Fibroblast of lung (primary cell): Measurements from ENCODE around the gene RENBP. TPM values are rescaled to one million over a fixed set of nuclear protein-coding genes. Genes with fewer than 3 reads are reported as not detected.

Experiments used
- DNase-seq, 2 donors: peaks; one replicate each; pipeline versions ENCODE4 v3.0.0 to v3.0.0-alpha.2; 2010; ENCODE audit warnings: low read depth in 2 of 2
- H2AFZ ChIP-seq: 2 replicates; pipeline ENCODE4 v1.5.1; 2012; ENCODE audit warnings: low read length, control low read depth, inconsistent platforms
- H3K27ac ChIP-seq: 2 replicates; pipeline ENCODE4 v1.5.1; 2011; ENCODE audit warnings: low read length, control low read depth; ENCODE audit not compliant: insufficient read depth
- H3K27me3 ChIP-seq: 2 replicates; pipeline ENCODE4 v1.5.1; 2011; ENCODE audit warnings: mild to moderate bottlenecking, low read length; ENCODE audit not compliant: control insufficient read depth, insufficient read depth
- H3K36me3 ChIP-seq: 2 replicates; pipeline ENCODE4 v1.5.1; 2011; ENCODE audit warnings: low read length; ENCODE audit not compliant: control insufficient read depth, insufficient read depth
- H3K4me1 ChIP-seq: 2 replicates; pipeline ENCODE4 v1.5.1; 2011; ENCODE audit warnings: low read length; ENCODE audit not compliant: control insufficient read depth, insufficient read depth; ENCODE audit errors: extremely low read depth
- H3K4me2 ChIP-seq: 2 replicates; pipeline ENCODE4 v1.5.1; 2011; ENCODE audit warnings: low read length, control low read depth; ENCODE audit not compliant: insufficient read depth; ENCODE audit errors: extremely low read depth
- H3K4me3 ChIP-seq, 4 experiments: fragments of 200-600 bp in 1 of 4; sonication (generic) in 1 of 4; replicated peaks in 1 of 4; 2 replicates each; pipeline ENCODE4 v1.5.1; 2011 to 2016; ENCODE audit warnings: low read length in 4 of 4, low read depth in 3 of 4, mild to moderate bottlenecking in 3 of 4, control low read depth in 2 of 4, inconsistent platforms in 1 of 4, mixed read lengths in 1 of 4; ENCODE audit not compliant: insufficient read depth in 1 of 4; ENCODE audit errors: control extremely low read depth in 1 of 4
- H3K79me2 ChIP-seq: 2 replicates; pipeline ENCODE4 v1.5.1; 2012; ENCODE audit warnings: mild to moderate bottlenecking, low read length, inconsistent platforms; ENCODE audit not compliant: control insufficient read depth, insufficient read depth
- H3K9ac ChIP-seq: 2 replicates; pipeline ENCODE4 v1.5.1; 2011; ENCODE audit warnings: mild to moderate bottlenecking, low read length, control low read depth; ENCODE audit not compliant: insufficient read depth
- H3K9me3 ChIP-seq: 2 replicates; pipeline ENCODE4 v1.5.1; 2012; ENCODE audit warnings: low read depth, low read length; ENCODE audit not compliant: control insufficient read depth, insufficient read depth
- H4K20me1 ChIP-seq: 2 replicates; pipeline ENCODE4 v1.5.1; 2011; ENCODE audit warnings: low read length; ENCODE audit not compliant: control insufficient read depth, insufficient read depth; ENCODE audit errors: extremely low read depth
- CTCF ChIP-seq, 2 donors: IDR thresholded peaks in 1 of 2; conservative IDR thresholded peaks in 1 of 2; 1 replicate in 1 of 2; 2 replicates in 1 of 2; pipeline ENCODE4 v1.5.1; 2011 to 2012; ENCODE audit warnings: low read length in 2 of 2, control low read depth in 1 of 2, inconsistent platforms in 1 of 2, low read depth in 1 of 2, mild to moderate bottlenecking in 1 of 2
- EZH2 ChIP-seq: IDR thresholded peaks from 2 replicates; pipeline ENCODE4 v1.5.1; 2012; ENCODE audit warnings: low read length, control low read depth, mild to moderate bottlenecking; ENCODE audit errors: missing control alignments
- polyA plus RNA-seq, 2 donors: library from polyadenylated mRNA; depleted of rRNA in 1 of 2; stranded (reverse) in 1 of 2; unstranded in 1 of 2; fragments of >200 nt; gene quantifications; 2 replicates each; pipeline ENCODE4 v1.2.1, GENCODE V29; 2011 to 2012; ENCODE audit warnings: missing spikeins in 1 of 2
- total RNA-seq: library from RNA; depleted of rRNA; stranded (reverse); fragments of >200 nt; gene quantifications from 2 replicates; pipeline ENCODE4 v1.2.1, GENCODE V29; 2014

The RENBP gene
- total and polyA plus RNA-seq, 2 donors (not counting 1 experiment from before 2014, with no cell fraction given), result 0.92 to 8.8 TPM

- no peak overlapping the region for H2AFZ ChIP-seq
- no peaks in the 10 kb centered on the region for H3K27me3 ChIP-seq
- H4K20me1 ChIP-seq, result no peaks in the 10 kb centered on the region
- H3K9ac ChIP-seq, result peak overlapping the region; percentile 83
- peak; percentile 97 to 98 for DNase-seq
- peaks cover 4% of the 10 kb centered on the region for H3K79me2 ChIP-seq
- peaks cover 10% of the 10 kb centered on the region for H3K36me3 ChIP-seq
- no peak for TF ChIP-seq EZH2
- TF ChIP-seq CTCF (conservative IDR thresholded peaks at IDR 0.05 in 1 of 2, IDR thresholded peaks at IDR 0.05 in 1 of 2; ENCODE audit: low read depth in 1 of 2, low read length in 2 of 2), result peak in 1 of 2 donors; percentile 6
- no peaks in the 10 kb centered on the region for H3K9me3 ChIP-seq
- H3K4me3 ChIP-seq, result peak overlapping the region; percentile 47 to 67 (median 56)
- peak overlapping the region; percentile 92 for H3K4me2 ChIP-seq
- H3K4me1 ChIP-seq, result peaks cover 5% of the 10 kb centered on the region
- H3K27ac ChIP-seq, result peak overlapping the region; percentile 88
Measured at GRCh38 chrX:153927922-153928760, 16.3 kb downstream of the RENBP start.

- Histone ChIP-seq H3K27me3 (no peaks in the 10 kb centered on the region), H2AFZ (no peak overlapping the region), H3K4me3 (peak overlapping the region; percentile 47 to 67 (median 56)), H3K4me2 (peak overlapping the region; percentile 92), H3K4me1 (peaks cover 7% of the 10 kb centered on the region), H3K36me3 (peaks cover 10% of the 10 kb centered on the region), H3K79me2 (no peaks in the 10 kb centered on the region), H4K20me1 (no peaks in the 10 kb centered on the region), H3K9me3 (no peaks in the 10 kb centered on the region), H3K27ac (peak overlapping the region; percentile 88), H3K9ac (peak overlapping the region; percentile 83)
- DNase-seq, result no peak
- TF ChIP-seq EZH2, result no peak
- TF ChIP-seq CTCF (conservative IDR thresholded peaks at IDR 0.05 in 1 of 2, IDR thresholded peaks at IDR 0.05 in 1 of 2; ENCODE audit: low read depth in 1 of 2, low read length in 2 of 2), result no peak
Measured at GRCh38 chrX:153927672-153927921, 16.8 kb downstream of the RENBP start.

GRCh38 chrX:153926858-153927671 is 17.4 kb downstream of the RENBP start:
- peak overlapping the region; percentile 47 to 67 (median 56) for H3K4me3 ChIP-seq
- H2AFZ ChIP-seq, result no peak overlapping the region
- H3K36me3 ChIP-seq, result peaks cover 6% of the 10 kb centered on the region
- TF ChIP-seq CTCF (conservative IDR thresholded peaks at IDR 0.05 in 1 of 2, IDR thresholded peaks at IDR 0.05 in 1 of 2; ENCODE audit: low read depth in 1 of 2, low read length in 2 of 2) (no peak), EZH2 (no peak)
- H4K20me1 ChIP-seq, result no peaks in the 10 kb centered on the region
- H3K79me2 ChIP-seq, result no peaks in the 10 kb centered on the region
- H3K27me3 ChIP-seq, result no peaks in the 10 kb centered on the region
- peak overlapping the region; percentile 83 for H3K9ac ChIP-seq
- peak overlapping the region; percentile 88 for H3K27ac ChIP-seq
- peak overlapping the region; percentile 92 for H3K4me2 ChIP-seq
- peaks cover 7% of the 10 kb centered on the region for H3K4me1 ChIP-seq
- no peaks in the 10 kb centered on the region for H3K9me3 ChIP-seq
- peak in 1 of 2 donors; percentile 30 for DNase-seq
